Breast epithelium (tissue), 4 donors: Measurements from ENCODE around the gene MAPKAP1. TPM values are rescaled to one million over a fixed set of nuclear protein-coding genes. Genes with fewer than 3 reads are reported as not detected.

ENCODE experiments used
- DNase-seq, 2 donors: peaks; one replicate each; pipeline ENCODE4 v3.0.0-alpha.2; 2019; ENCODE audit warnings: low spot score in 2 of 2
- H3K27ac ChIP-seq, 2 donors: fragments of 200-600 bp; sonication (generic) in 1 of 2; one replicate each; pipeline ENCODE4 v1.5.1; 2016 to 2019; ENCODE audit warnings: mild to moderate bottlenecking in 1 of 2
- H3K27me3 ChIP-seq, 2 donors: fragments of 200-600 bp; sonication (generic) in 1 of 2; one replicate each; pipeline versions ENCODE4 v1.5.1 to v1.6.0; 2017 to 2019; ENCODE audit warnings: control low read depth in 1 of 2, mild to moderate bottlenecking in 1 of 2
- H3K36me3 ChIP-seq: fragments of 200-600 bp; one replicate; pipeline ENCODE4 v1.5.1; 2019
- H3K4me1 ChIP-seq, 2 donors: fragments of 200-600 bp; sonication (generic); one replicate each; pipeline ENCODE4 v1.5.1; 2016 to 2019; ENCODE audit warnings: control low read depth in 1 of 2
- H3K4me3 ChIP-seq, 3 donors: fragments of 200-600 bp; sonication (generic); 1 replicate in 2 of 3; 2 replicates in 1 of 3; pipeline ENCODE4 v1.5.1; 2016 to 2019; ENCODE audit warnings: mild to moderate bottlenecking in 3 of 3, moderate library complexity in 2 of 3
- H3K9me3 ChIP-seq, 2 donors: fragments of 200-600 bp; sonication (generic) in 1 of 2; one replicate each; pipeline ENCODE4 v1.5.1; 2016 to 2019; ENCODE audit warnings: control low read depth in 1 of 2
- CTCF ChIP-seq, 3 donors: fragments of 450-650 bp; IDR thresholded peaks; one replicate each; pipeline ENCODE4 v1.5.1; 2016 to 2017; ENCODE audit warnings: antibody characterized with exemption in 3 of 3, mild to moderate bottlenecking in 3 of 3, moderate library complexity in 3 of 3
- POLR2A ChIP-seq: fragments of 450-650 bp; IDR thresholded peaks from one replicate; pipeline ENCODE4 v1.6.1; 2016; ENCODE audit warnings: antibody characterized with exemption, mild to moderate bottlenecking, moderate library complexity
- POLR2AphosphoS5 ChIP-seq, 3 donors: sonication (generic); formaldehyde crosslinking; IDR thresholded peaks; one replicate each; pipeline ENCODE4 v1.6.1; 2017; ENCODE audit warnings: antibody characterized with exemption in 3 of 3
- intact Hi-C: fragments of 100-400 bp; cut with DNase I; formaldehyde crosslinking; loops from one replicate; pipeline ENCODE4 v1.15.1; 2023; ENCODE audit warnings: low total_unique reads
- total RNA-seq, 3 donors: library from RNA; depleted of rRNA; stranded (reverse); fragments of >200 nt; gene quantifications; one replicate each; pipeline ENCODE4 v1.1.0, GENCODE V29; 2016

The MAPKAP1 gene
- total RNA-seq, 3 donors from 2014 or later = 61.3 to 81.9 (median 78.6) TPM

- no peaks in the 10 kb centered on the region for H3K9me3 ChIP-seq
- no peaks in the 10 kb centered on the region for H3K4me1 ChIP-seq
- no peak overlapping the region for H3K27ac ChIP-seq
- H3K27me3 ChIP-seq = no peaks in the 10 kb centered on the region
- no peak overlapping the region for H3K4me3 ChIP-seq
- intact Hi-C loops = no loop called here
- no peaks in the 10 kb centered on the region for H3K36me3 ChIP-seq
- no peak for DNase-seq
- TF ChIP-seq CTCF (IDR thresholded peaks at IDR 0.05) (no peak), POLR2A (no peak), POLR2AphosphoS5 (IDR thresholded peaks at IDR 0.05) (no peak)
These were observed 281.0 kb downstream of the MAPKAP1 start for GRCh38 chr9:125425901-125426515.

GRCh38 chr9:125425170-125425897 lies 281.7 kb downstream of the MAPKAP1 start:
- no peaks in the 10 kb centered on the region for H3K27me3 ChIP-seq
- H3K27ac ChIP-seq = no peak overlapping the region
- H3K36me3 ChIP-seq = no peaks in the 10 kb centered on the region
- H3K4me1 ChIP-seq = no peaks in the 10 kb centered on the region
- DNase-seq = no peak
- intact Hi-C loops = no loop called here
- TF ChIP-seq CTCF (IDR thresholded peaks at IDR 0.05) = no peak
- TF ChIP-seq POLR2AphosphoS5 (IDR thresholded peaks at IDR 0.05) = no peak
- TF ChIP-seq POLR2A = no peak
- H3K9me3 ChIP-seq = no peaks in the 10 kb centered on the region
- no peak overlapping the region for H3K4me3 ChIP-seq

- intact Hi-C loops = no loop called here
- no peak overlapping the region for H3K27ac ChIP-seq
- H3K36me3 ChIP-seq = no peaks in the 10 kb centered on the region
- H3K9me3 ChIP-seq = no peaks in the 10 kb centered on the region
- H3K27me3 ChIP-seq = no peaks in the 10 kb centered on the region
- TF ChIP-seq POLR2A (no peak), CTCF (IDR thresholded peaks at IDR 0.05) (no peak), POLR2AphosphoS5 (IDR thresholded peaks at IDR 0.05) (no peak)
- no peak for DNase-seq
- H3K4me1 ChIP-seq = no peaks in the 10 kb centered on the region
- H3K4me3 ChIP-seq = no peak overlapping the region
These were observed 283.0 kb downstream of the MAPKAP1 start for GRCh38 chr9:125423964-125424363.

GRCh38 chr9:125422853-125423252 lies 284.2 kb downstream of the MAPKAP1 start:
- no peaks in the 10 kb centered on the region for H3K27me3 ChIP-seq
- H3K9me3 ChIP-seq = no peaks in the 10 kb centered on the region
- H3K4me3 ChIP-seq = no peak overlapping the region
- intact Hi-C loops = no loop called here
- H3K27ac ChIP-seq = no peak overlapping the region
- DNase-seq = no peak
- H3K36me3 ChIP-seq = no peaks in the 10 kb centered on the region
- TF ChIP-seq CTCF (IDR thresholded peaks at IDR 0.05) (no peak), POLR2A (no peak), POLR2AphosphoS5 (IDR thresholded peaks at IDR 0.05) (no peak)
- H3K4me1 ChIP-seq = no peaks in the 10 kb centered on the region

GRCh38 chr9:125421591-125422181 lies 285.3 kb downstream of the MAPKAP1 start:
- no peak overlapping the region for H3K4me3 ChIP-seq
- H3K36me3 ChIP-seq = no peaks in the 10 kb centered on the region
- intact Hi-C loops = no loop called here

More at GRCh38 chr9:125421591-125422181, 285.3 kb downstream of the MAPKAP1 start:
- Histone ChIP-seq H3K9me3 (no peaks in the 10 kb centered on the region), H3K27me3 (no peaks in the 10 kb centered on the region), H3K4me1 (no peaks in the 10 kb centered on the region), H3K27ac (no peak overlapping the region)
- no peak for DNase-seq
- TF ChIP-seq CTCF (IDR thresholded peaks at IDR 0.05) = no peak
- TF ChIP-seq POLR2A = no peak
- no peak for TF ChIP-seq POLR2AphosphoS5 (IDR thresholded peaks at IDR 0.05)
